ENCODE results near the gene KCNK18. TPM values are rescaled to one million over a fixed set of nuclear protein-coding genes. Genes with fewer than 3 reads are reported as not detected.

KCNK18 gene
- total and polyA plus RNA-seq, 10 of the 15 experiments (the other 5 are each of a cell fraction or from before 2014, with no cell fraction given): not detected

GRCh38 chr10:117214401-117214800 lies 17.1 kb downstream of the KCNK18 start:
- ChIA-PET CTCF (interaction anchor here (0.6 to 5.1 kb wide), 6 partner anchors 11 to 1028 kb away, joined by 3 to 136 read pairs (median 30); no protein-coding TSS in a partner anchor), RAD21 (ENCODE audit: unreplicated experiment) (no interaction called here), SMC1A (ENCODE audit: uncharacterized antibody, unreplicated experiment) (interaction anchor here (1.0 kb wide), 1 partner anchor 282 kb away, joined by 4 read pairs; no protein-coding TSS in a partner anchor), POLR2A (no interaction called here)
- BruUV-seq (replicated peaks): no TSS peak
- FAIRE-seq: no peak
- H4K20me1 ChIP-seq (ENCODE audit: control insufficient read depth, insufficient read depth): no peaks in the 10 kb centered on the region
- H3K4me1 ChIP-seq (ENCODE audit: control insufficient read depth, insufficient read depth, low read length): peaks cover 3% of the 10 kb centered on the region; the same call in 1 of the 2 replicates
- H3K4me3 ChIP-seq: no peak overlapping the region
- H3K9me3 ChIP-seq (replicated peaks; ENCODE audit: control insufficient read depth, insufficient read depth, low read length): no peaks in the 10 kb centered on the region; the same call in 2 of the 3 replicates
- no peak overlapping the region for H2AFZ ChIP-seq (ENCODE audit: control insufficient read depth, low read depth, low read length)
- no peak for DNase-seq (ENCODE audit: low read depth, low spot score)
- intact Hi-C loops (cut with micrococcal nuclease; ENCODE audit: unreplicated experiment) (loop anchor here (10.0 kb wide), 1 partner anchor 260 kb away; no protein-coding TSS in a partner anchor), in situ Hi-C loops (cut with MboI) (no loop called here)
- H3K9ac ChIP-seq (ENCODE audit: control insufficient read depth, insufficient read depth, low read length): no peak overlapping the region
- 0% methylated on average over 1 of the region's 1 CpG for WGBS (ENCODE audit: insufficient coverage, insufficient replicate concordance, low lambda C conversion rate, missing lambda C conversion rate)
- no peak overlapping the region for H3K4me2 ChIP-seq (ENCODE audit: control insufficient read depth, insufficient read depth)
- no peaks in the 10 kb centered on the region for H3K36me3 ChIP-seq (ENCODE audit: control insufficient read depth in 2 of 2, insufficient read depth in 2 of 2, low read length in 1 of 2)
- H3K79me2 ChIP-seq (ENCODE audit: control insufficient read depth, insufficient read depth, low read length): no peaks in the 10 kb centered on the region
- TF ChIP-seq NRF1 (conservative IDR thresholded peaks at IDR 0.05; ENCODE audit: low read depth, low read length): no peak
- TF ChIP-seq PRDM15 (CRISPR knock-in tag; IDR thresholded peaks at IDR 0.05): no peak
- TF ChIP-seq ASH2L (IDR thresholded peaks at IDR 0.05; ENCODE audit: borderline replicate concordance, low read depth): no peak
- TF ChIP-seq PAX8 (IDR thresholded peaks at IDR 0.05): no peak
- no peak for TF ChIP-seq HDAC6 (IDR thresholded peaks at IDR 0.05; ENCODE audit: unreplicated experiment)
- TF ChIP-seq IKZF2 (IDR thresholded peaks at IDR 0.05): no peak
- TF ChIP-seq NFYA (IDR thresholded peaks at IDR 0.05; ENCODE audit: borderline replicate concordance, low read depth, low read length): no peak
- TF ChIP-seq MLLT1 (IDR thresholded peaks at IDR 0.05): no peak
- TF ChIP-seq HDGF (IDR thresholded peaks at IDR 0.05): no peak
- no peak for TF ChIP-seq POLR2AphosphoS5 (IDR thresholded peaks at IDR 0.05; ENCODE audit: low read length)
- no peak for TF ChIP-seq E4F1 (IDR thresholded peaks at IDR 0.05; ENCODE audit: borderline replicate concordance, partially characterized antibody)
- no peak for TF ChIP-seq MXI1 (IDR thresholded peaks at IDR 0.05; ENCODE audit: low read depth, low read length)
- TF ChIP-seq ATF7 (IDR thresholded peaks at IDR 0.05; ENCODE audit: low read depth): no peak
- H3K27me3 ChIP-seq (replicated peaks in 1 of 2; ENCODE audit: control insufficient read depth in 2 of 2, insufficient read depth in 2 of 2, low read length in 1 of 2): no peaks in the 10 kb centered on the region
- no peak overlapping the region for H3K27ac ChIP-seq (ENCODE audit: control insufficient read depth, insufficient read depth)
- no peak for ATAC-seq

Measured in GM12878 (cell line).